ENCODE measurements around the gene CLIC4. TPM values are rescaled to one million over a fixed set of nuclear protein-coding genes. Genes with fewer than 3 reads are reported as not detected.

The CLIC4 gene
- total RNA-seq, 1 experiment from 2014 or later, result 230 TPM

DNA sequence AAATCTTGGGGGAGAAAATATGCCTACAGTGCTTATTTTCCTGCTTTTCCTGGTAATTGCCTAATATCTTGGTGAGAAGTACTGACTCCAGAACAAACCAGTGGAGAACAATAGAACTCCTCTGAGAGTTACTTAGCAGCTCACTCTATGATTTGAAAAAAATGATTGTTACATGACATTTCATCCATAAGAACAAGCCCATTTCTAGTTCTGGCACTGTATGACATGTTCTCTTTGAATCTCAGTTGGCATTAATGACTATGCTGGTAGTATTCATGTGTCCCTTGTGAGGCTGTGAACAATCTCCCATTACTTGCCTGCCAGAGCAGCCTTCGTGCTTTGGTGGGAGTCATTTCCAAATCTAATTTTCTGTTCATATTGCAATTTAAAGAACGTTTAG, 58.0 kb downstream of the CLIC4 start:
- no peak overlapping the region for H3K56ac ChIP-seq (ENCODE audit: insufficient read length, low read depth, low read length)
- H4K91ac ChIP-seq (ENCODE audit: insufficient read length, low read depth, low read length), result no peak overlapping the region
- H3K14ac ChIP-seq (ENCODE audit: insufficient read depth, low read length), result no peak overlapping the region
- no peak overlapping the region for H3K23ac ChIP-seq (ENCODE audit: insufficient read length, low read depth, low read length)
- no peak overlapping the region for H2BK20ac ChIP-seq (ENCODE audit: low read depth, low read length, poor library complexity, severe bottlenecking)
- no peak for DNase-seq
- H3K9ac ChIP-seq (ENCODE audit: extremely low read depth, insufficient read length, low read length), result no peak overlapping the region
- no peak overlapping the region for H3K4me2 ChIP-seq (ENCODE audit: insufficient read depth, insufficient read length, low read length)
- no peak overlapping the region for H3K4ac ChIP-seq (ENCODE audit: low read depth, low read length)
- H2BK120ac ChIP-seq (ENCODE audit: low read depth, low read length, poor library complexity, severe bottlenecking), result no peak overlapping the region
- no peak overlapping the region for H4K5ac ChIP-seq (ENCODE audit: insufficient read length, low read depth, low read length)
- peaks cover 4% of the 10 kb centered on the region for H3K9me3 ChIP-seq (ENCODE audit: control insufficient read depth, low read depth, low read length)
- H2BK5ac ChIP-seq (ENCODE audit: insufficient read length, low read length), result no peak overlapping the region
- no peaks in the 10 kb centered on the region for H3K27me3 Mint-ChIP-seq (ENCODE audit: low read depth)
- H2AK5ac ChIP-seq (ENCODE audit: insufficient read length, low read length), result no peak overlapping the region
- no CpG with 5 or more reads among the region's 2 CpGs for WGBS (ENCODE audit: extremely low coverage, insufficient read length, low lambda C conversion rate)
- H3K4me1 ChIP-seq (ENCODE audit: insufficient read depth, low read length), result no peaks in the 10 kb centered on the region
- H2BK15ac ChIP-seq (ENCODE audit: low read depth, low read length), result no peak overlapping the region
- peaks cover 7 to 10% of the 10 kb centered on the region in 2 experiments; a peak in 2 of 4 replicates for H3K4me1 Mint-ChIP-seq
- no peak for TF ChIP-seq CTCF (conservative IDR thresholded peaks at IDR 0.05)
- no peak overlapping the region for H3T11ph ChIP-seq (ENCODE audit: low read length)
- H3K36me3 Mint-ChIP-seq (ENCODE audit: insufficient read depth in 1 of 3, low read depth in 3 of 3), result peaks cover 20 to 43% (median 38%) of the 10 kb centered on the region in 3 experiments
- peak overlapping the region in 1 of 3 experiments; percentile 92; a peak in 3 of 7 replicates for H3K27ac Mint-ChIP-seq
- H3K9me3 Mint-ChIP-seq, result peaks cover 4 to 5% of the 10 kb centered on the region in 2 experiments
- no peaks in the 10 kb centered on the region for H4K20me1 ChIP-seq (ENCODE audit: control insufficient read depth, insufficient read depth, insufficient read length)
- H3K79me2 ChIP-seq (ENCODE audit: insufficient read depth, low read length), result no peaks in the 10 kb centered on the region; the same call in 1 of the 2 replicates
- H4K8ac ChIP-seq (replicated peaks; ENCODE audit: insufficient read length, low read depth, low read length), result no peak overlapping the region
- no peak overlapping the region for H3K18ac ChIP-seq (ENCODE audit: insufficient read length, low read depth, low read length)
- no peak overlapping the region for H2AFZ ChIP-seq (ENCODE audit: low read length)
- H3K27ac ChIP-seq (ENCODE audit: insufficient read length, low read depth, low read length), result no peak overlapping the region
- no peaks in the 10 kb centered on the region for H3K27me3 ChIP-seq (ENCODE audit: insufficient read depth, low read length)
- H2BK12ac ChIP-seq (ENCODE audit: insufficient read length, low read depth, low read length), result no peak overlapping the region
- peaks cover 2% of the 10 kb centered on the region for H3K79me1 ChIP-seq (ENCODE audit: insufficient read depth, low read depth, low read length, poor library complexity, severe bottlenecking)
- no peaks in the 10 kb centered on the region for H3K23me2 ChIP-seq (ENCODE audit: insufficient read length, low read depth, low read length, poor library complexity, severe bottlenecking)
- H3K4me3 Mint-ChIP-seq, result no peak overlapping the region

Measured in H9 (cell line).